ENCODE measurements around the gene VLDLR.

The VLDLR gene

GRCh38 chr9:2622461-2623287, 1.1 kb downstream of the VLDLR start:
- DNase-seq (ENCODE audit: low spot score) = no peak

- DNase-seq (ENCODE audit: low spot score) = no peak
Observed at GRCh38 chr9:2623288-2624050, 1.9 kb downstream of the VLDLR start.

DNA sequence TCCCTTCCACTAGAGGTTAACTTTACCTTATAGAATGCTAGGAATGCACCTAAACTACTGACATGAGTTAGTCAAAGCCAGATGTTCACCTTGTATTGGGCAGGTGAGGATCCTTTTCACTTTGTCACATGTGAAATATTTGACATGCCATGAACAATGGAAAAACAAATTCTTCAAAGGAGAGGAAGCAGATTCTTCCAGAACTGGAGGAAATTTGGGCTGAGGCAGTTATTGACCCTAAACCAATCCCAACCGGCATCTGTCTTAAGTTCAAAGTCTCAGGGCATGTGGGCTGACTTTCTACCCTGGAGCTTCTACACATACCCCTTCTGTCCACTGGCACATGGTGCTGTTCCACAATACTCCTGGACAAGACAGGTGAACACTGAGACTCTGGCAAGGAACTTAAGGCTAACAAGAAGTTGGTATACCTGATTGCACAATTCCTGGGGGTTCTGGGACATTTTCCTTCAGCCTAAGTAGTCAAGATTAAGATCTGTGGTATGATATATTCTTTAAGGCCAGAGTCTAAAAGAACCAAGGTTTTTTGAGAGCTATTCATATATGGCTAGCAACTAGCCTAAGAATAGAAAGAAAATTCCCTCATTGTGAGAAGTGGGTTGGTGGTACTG, 2.6 kb downstream of the VLDLR start:
- DNase-seq (ENCODE audit: low spot score) = no peak

- DNase-seq (ENCODE audit: low spot score) = no peak
Observed at GRCh38 chr9:2625427-2625826, 3.8 kb downstream of the VLDLR start.

DNA sequence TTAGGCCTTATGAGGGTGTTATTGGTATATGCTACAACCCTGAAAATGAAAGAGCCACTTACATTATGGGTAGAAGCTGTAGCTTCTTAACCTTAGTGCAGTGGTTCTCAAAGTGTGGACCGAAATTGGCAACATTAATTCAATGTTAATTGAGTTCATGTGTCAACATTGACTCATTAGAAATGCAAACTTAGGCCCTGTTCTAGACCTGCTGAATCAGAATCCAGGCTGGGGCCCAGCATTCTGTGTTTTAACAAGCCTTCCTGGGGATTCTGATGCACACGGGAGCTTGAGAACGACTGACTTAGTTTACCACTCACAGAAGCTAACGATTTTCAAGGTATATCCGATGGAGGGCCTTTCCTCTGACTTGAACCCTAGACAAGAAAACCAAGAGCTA, 7.3 kb downstream of the VLDLR start:
- no peak for DNase-seq (ENCODE audit: low spot score)

DNA sequence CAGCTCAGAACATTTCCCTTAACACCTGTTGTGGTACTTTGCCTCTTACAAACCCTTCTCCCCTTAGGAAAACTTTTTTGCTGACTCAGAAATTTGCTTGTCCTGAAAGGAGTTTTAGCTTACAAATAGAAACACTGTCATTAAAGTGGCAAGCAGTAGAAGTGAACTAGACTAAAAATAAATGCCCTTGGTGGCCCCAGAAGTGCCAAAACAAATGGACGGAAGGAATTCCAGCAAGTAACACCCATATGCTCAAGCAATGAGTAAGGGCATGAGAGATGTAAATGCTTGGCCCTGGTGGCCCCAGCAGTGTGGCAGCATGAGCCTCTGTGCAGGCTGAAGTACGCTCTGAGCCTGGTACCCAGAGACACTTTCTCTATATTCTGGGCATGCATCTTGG, 8.6 kb downstream of the VLDLR start:
- no peak for DNase-seq (ENCODE audit: low spot score)

DNA sequence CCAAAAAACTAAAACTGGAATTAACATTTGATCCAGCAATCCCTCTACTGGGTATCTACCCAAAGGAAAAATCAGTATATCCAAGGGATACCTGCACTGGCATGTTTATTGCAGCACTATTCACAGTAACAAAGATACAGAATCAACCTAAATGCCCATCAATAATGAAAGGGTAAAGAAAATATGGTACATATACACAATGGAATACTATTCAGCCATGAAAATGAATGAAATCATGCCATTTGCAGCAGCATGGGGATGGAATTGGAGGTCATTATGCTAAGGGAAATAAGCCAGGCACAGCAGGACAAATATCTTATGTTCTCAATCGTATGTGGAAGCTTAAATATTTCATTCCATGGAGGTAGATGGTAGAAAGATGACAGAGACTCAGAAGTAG, 9.7 kb downstream of the VLDLR start:
- DNase-seq (ENCODE audit: low spot score) = no peak

DNA sequence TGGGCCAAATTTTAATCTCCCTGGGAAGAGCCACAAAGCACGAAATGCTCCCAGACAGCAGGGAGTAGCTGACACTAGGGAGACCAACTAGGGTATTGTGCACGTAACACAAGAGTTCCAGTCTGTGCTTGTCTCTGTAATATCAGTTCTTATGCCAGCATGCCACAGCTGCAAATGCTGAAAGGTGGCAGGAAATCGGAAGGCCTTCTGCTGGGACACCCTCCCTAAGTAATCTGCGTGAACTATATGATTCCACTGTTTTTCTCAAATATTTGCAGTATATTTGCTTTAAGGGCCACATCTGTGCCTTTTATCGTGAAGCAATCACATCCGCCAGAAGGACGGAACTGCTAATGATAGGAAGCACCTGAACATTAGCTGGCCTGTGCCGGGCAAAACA, 12.6 kb downstream of the VLDLR start:
- no peak for DNase-seq (ENCODE audit: low spot score)

DNA sequence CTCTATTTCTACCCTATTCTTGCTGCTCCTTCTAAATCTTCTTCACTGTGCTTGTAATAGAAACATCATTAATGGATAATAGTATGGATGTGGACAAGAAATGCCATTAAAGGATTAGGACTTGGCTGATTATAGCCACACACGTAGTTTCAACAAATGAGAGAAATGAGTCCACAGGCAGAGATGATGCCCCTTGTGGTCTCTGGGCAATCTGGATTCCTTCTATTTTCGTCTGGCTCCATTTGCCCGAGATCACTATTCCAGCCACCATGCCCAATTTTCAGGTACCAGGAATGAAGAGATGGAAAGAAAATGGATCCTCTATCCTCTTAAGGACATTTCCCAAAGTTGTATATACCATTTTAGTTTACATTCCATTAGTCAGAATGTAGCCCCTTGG, 13.2 kb downstream of the VLDLR start:
- DNase-seq (ENCODE audit: low spot score) = no peak

- DNase-seq (ENCODE audit: low spot score) = no peak
Observed at GRCh38 chr9:2635922-2636321, 14.3 kb downstream of the VLDLR start.

DNA sequence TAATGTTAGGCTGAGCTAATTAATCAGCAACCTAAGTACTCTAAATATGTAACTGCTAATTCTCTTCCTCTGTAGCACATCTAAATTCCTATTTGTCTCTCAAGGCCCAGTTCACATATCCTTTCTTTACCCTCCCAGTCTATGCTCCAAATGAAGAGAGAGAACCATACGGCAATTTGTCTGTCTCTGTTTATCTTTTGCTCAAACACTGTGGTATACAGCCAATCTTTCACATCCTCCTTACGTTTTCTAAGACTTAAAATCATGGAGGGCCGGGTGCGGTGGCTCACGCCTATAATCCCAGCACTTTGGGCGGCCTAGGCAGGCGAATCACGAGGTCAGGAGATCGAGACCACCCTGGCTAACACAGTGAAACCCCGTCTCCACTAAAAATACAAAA, 15.8 kb downstream of the VLDLR start:
- DNase-seq (ENCODE audit: low spot score) = no peak

DNA sequence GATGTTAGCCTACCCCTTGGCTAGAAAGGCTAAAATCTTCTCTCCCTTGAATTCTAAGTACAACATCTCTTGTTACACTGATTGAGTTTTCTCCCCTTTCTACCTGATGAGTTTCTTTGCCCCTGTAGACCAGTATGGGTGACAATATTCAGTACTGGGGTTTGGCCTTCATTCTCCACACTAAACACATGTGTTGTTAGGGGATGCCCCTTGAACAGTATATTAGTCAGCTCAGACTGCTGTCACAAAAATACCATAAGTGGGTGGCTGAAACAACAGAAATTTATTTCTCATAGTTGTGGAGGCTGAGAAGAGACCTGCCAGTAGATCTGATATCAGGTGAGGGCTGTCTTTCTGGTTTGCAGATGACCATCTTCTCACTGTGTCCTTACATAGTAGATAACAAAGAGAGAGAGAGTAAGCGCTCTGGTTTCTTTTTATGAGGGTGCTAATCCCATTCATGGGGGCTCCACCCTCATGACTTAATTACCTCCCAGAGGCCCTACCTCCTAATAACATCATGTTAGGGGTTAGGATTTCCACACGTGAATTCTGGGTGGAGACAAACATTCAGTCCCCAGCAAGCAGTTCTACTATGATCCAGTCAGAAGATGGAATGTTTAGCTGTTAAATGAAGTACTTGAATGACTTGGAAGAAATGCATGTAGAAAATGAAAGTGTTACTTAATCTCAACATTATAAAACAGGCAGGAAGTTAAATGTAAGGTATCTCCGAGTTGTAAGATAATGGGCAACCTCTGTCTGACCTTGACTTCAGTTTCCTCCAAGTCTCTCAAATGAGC, 17.5 kb downstream of the VLDLR start:
- no peak for DNase-seq (ENCODE audit: low spot score)

DNA sequence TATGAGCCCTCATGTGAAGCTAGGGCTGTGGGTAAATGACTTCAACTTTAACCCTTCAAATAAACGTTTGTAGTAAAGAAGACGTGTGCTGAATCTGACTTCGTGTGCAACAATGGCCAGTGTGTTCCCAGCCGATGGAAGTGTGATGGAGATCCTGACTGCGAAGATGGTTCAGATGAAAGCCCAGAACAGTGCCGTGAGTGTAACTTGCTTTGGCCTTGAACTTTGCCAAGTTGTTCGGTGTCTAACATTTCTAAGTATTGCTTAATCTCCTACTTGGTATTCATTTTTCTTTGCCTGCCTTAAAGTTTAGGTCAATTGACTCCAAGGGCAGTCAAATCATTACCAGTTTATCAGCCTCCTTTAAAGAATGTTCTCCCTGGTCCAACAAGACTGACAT, 18.2 kb downstream of the VLDLR start:
- DNase-seq (ENCODE audit: low spot score) = no peak

- no peak for DNase-seq (ENCODE audit: low spot score)
Observed at GRCh38 chr9:2640570-2640969, 19.0 kb downstream of the VLDLR start.

GRCh38 chr9:2641033-2641432, 19.4 kb downstream of the VLDLR start:
- DNase-seq (ENCODE audit: low spot score) = no peak

GRCh38 chr9:2642068-2642467, 20.5 kb downstream of the VLDLR start:
- no peak for DNase-seq (ENCODE audit: low spot score)

DNA sequence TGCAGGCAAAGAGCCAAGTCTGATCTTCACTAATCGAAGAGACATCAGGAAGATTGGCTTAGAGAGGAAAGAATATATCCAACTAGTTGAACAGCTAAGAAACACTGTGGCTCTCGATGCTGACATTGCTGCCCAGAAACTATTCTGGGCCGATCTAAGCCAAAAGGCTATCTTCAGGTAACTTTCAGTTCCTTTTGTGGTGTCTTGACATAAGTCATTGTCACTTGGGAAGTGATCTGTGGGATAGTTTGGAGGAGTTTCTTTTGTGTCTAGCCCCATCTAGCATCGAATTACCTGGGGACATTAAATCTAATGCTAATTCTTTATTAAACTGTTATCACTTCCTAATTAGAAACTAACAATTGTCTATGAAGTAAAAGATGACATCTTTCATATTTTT, 24.0 kb downstream of the VLDLR start:
- DNase-seq (ENCODE audit: low spot score) = no peak

DNA sequence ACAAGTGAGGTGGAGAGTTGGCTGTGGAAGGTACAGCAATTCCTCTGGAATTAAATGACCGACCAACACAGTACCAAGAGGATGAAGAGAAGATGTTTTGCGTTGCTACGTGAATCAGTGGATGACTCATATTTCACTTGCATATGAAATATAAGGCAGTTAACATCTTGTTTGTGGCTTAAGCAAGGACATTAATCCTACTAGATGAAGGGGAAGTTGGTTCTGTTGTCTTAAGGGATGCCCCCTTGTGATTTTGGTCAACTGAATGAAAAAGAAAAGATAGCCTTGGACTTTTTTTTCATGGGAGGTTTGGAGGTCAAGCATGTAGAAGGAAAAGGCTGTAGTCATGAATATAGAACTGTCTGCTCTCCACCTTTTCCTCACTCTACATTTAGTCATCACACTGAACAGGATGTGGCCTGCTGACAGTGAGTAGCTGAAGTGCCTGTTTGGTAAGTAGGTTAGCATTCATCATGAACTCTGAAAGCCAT, 33.9 kb downstream of the VLDLR start:
- DNase-seq (ENCODE audit: low spot score) = no peak

DNA sequence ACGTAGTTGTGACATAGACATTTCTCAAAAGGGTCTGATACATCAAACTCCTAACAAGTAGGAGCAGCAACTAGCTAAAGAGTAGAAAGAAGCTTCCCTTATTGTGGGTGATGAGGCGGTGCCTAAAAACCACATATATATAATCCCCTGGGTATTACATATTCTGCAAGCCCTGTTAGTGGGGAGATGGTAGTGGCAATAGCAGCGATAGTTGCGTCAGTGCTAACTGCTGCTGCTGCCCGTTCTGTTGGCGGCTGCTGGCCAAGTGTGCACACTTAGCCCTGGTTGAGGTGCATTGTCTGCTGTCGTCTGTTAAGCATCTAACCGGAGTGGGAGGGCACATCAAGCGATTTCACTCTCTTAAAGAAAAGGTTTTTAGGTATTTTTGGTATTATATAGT, 35.8 kb downstream of the VLDLR start:
- no peak for DNase-seq (ENCODE audit: low spot score)

DNA sequence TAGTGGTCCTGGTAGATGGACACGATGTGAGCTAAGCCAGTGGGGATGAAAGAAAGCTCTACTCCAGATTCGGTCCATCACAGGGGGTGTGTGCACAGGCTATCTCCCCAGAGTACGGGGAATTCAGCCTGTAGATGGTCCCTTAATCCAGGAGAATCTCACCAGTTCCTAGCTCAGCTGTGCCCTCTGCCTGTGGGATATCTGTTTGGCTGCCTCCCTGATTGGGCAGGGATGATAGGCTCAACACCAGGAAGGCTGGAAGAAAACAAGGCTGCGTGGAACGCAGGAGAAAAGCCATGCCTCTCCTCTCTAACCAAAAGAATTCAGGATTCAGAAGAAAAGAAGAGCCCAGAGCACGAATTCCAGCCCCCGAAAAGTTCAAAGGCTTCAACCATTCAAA, 40.9 kb downstream of the VLDLR start:
- no peak for DNase-seq (ENCODE audit: low spot score)

DNA sequence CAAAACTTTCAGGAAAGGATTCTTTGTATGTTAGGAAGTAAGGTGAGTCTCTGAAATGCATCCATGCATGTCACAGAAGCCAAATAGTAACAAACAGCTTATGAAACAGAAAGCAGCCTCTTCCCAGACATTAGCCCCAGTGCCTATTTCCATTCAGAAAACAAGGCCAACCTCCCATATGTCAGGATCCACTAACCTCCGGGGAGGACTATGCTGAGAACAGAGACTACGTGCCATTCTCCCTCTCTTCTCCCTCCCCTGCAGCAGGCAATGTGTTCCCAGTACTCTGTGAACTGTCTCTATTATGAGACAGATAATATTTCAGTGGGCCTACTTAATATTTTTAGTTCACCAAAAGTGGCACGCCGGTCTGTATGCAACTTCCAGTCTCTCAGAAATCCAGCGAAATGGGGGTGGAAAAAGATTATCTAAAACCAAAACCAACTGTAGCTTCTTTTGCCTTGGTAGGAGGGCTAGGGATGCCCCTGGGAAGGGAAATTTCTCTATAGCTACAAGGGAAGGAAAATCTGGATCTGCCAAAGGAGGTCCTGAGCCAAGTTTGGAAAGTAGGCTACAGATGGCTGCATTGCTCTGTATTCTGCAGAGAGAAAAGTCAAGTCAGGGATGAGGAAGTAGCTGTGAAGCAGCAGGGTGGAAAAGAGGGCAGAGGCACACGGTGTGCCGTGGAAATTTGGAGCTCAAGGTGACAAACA, 42.0 kb downstream of the VLDLR start:
- DNase-seq (ENCODE audit: low spot score) = no peak
